GM18868 (cell line): ENCODE results near the gene SYCE3.

Experiments
- ATAC-seq: cut with Tn5 transposase; IDR thresholded peaks from one replicate; pipeline ENCODE4 v1.9.1; 2021; ENCODE audit warnings: mild to moderate bottlenecking, moderate library complexity; ENCODE audit not compliant: unreplicated experiment

SYCE3 gene

DNA sequence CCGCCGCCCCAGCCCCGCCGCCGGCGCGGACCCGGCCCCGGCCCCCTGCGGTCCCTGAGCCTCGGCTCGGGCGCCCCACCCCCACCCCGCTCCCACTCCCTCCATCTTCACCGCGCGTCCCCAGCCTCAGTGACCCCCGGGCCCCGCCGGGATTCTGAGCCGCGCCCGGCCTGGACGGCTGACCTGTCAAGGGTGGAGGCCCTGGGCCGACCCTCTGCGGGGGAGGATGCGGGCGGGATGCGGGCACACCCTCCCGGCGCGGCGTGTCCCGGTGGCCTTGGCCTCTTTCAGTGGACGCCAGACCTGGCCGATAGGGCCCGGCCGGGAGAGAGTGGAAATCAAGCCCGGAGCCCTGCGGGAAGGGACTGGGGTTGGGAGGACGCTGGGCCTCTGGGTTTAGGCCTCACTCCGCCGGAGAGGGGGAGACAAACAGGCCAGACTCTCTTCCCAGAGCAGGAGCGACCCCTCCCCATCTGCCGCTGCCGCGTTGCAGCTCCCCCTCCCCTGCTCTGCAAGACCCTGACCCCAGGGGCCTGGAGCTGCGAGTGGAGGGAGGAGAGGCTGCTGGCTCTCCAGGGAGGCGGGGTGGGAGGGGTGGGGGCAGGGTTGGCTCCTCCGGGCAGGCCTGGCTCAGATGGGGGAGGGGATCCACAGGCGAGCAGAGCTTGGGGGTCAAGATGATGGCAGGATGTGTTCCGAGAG is 38.4 kb upstream of the SYCE3 start:
- ATAC-seq, result no peak

DNA sequence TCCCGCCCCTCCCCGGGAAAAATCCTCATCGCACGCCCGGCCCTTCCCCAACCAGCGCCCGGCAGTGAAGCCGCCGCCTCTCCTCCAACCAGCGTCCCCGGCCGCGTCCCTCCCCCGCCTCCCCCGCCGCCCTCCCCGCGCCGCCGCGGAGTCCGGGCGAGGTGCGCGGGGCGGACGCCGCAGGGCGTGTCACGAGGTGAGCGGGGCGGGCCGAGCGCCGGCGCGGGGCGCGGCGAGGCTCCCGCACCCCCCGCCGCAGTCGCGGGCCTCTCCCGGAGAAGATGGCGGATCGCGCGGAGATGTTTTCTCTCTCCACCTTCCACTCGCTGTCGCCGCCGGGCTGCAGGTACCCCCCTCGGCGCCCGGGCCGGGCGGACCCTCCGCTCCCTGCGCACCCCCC is 37.8 kb upstream of the SYCE3 start, which contains the start of gene MAPK8IP2:
MAPK8IP2 (plus strand) TSS at position 256 of the 400 bp plus-strand sequence; CDS start at position 282, 26 bp downstream.
- ATAC-seq, result no peak

DNA sequence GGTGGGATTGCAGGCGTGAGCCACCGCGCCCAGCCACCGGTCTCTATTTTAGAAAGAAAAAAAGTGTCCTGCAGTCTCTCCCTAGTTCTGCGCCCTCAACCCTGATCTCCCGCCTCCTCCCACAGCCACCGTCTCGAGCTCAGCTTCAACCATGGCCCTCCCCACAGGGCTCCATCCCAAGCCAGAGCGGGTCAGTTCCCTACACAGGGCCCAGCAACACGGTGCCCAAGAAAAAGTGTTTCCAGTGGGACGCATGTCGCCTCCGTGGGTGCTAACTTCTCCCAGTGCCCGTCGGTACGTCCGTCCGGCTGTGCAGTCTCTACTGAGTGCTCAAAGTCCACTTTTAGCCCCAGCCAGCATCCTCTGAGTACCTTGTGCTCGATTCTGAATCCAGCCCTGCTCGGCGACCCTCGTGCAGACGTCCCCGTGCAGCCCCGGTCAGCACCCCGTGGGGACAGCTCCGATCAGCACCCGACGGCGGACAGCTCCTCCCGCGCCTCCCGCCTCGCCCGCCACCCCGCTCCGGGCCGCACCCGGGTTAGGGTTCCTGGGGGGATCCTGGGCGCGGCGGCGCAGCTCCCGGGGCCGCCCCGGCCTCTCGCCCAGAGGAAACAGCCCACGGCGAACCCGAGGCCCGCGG is 37.2 kb upstream of the SYCE3 start:
- no peak for ATAC-seq

DNA sequence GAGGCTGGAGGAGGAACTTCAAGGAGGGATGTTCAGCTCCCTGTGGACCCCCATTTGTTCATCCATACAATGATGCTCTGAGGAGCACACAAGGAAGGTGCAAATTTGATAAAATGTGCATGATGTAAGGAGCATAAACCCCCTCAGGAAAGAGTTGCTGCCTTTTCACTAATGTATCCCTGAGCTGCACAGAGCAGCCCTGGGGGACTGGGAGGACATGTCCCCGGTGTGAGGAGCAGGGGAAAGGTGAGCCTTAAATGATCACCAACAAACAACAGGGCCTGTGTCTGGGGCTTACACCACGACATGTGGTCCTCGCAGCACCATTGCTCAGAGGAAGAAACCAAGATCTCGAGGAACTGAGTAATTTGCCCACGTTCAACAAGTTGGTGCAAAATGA is 34.4 kb upstream of the SYCE3 start:
- no peak for ATAC-seq

DNA sequence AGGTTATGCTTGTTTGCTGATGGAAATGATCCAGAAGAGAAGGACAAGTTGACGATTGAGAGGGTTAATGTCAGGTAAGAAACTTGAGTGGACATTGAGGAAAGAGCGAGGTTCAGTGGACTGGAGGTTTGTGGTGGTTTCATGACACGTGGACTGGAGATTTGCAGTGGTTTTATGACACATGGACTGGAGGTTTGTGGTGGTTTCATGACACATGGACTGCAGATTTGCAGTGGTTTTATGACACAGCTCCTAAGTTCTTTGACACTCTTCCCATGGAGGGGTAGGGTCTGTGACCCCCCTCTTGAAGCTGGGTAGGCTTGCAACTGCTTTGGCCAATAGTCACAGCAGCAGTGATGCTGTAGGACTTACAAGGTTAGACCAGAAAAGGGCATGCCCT is 32.5 kb upstream of the SYCE3 start:
- no peak for ATAC-seq

DNA sequence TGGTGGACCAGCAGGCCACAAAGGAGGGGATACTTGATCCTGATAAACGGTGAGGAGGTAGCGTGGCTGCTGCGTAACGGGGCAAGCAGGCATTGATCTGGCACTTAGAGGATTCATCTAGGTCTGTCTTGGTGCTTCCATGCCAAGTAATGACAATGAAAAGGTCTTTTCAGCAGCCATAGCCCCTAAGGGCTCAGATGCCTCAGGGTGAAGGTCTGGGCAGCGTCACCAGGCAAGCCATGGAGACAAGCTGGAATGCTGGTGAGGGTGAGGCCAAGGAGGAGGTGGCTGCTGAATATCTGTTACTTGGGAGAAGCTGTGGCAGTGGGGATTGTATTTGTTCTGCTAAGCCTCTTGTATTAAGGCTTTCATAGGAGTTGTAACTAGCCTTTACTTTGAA is 24.7 kb upstream of the SYCE3 start:
- ATAC-seq, result no peak

DNA sequence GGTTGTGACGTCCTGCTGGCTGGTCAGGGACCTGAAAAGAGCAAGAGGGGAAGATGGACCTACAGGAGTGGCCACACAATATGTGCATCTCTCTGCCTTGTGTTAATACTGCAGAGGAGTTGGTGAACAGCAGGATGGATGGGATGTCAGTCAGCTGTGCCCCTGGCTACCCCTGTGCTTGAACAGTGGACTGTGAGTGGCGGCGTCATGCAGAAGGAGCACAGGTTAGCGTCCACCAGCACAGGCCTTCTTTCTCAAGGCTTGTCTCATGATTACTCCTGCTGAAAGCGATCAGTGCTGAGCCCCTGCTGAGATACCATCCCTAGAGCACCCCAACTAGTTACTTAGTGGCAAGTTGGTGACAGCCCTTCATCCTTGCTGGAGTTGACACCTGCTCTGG is 23.7 kb upstream of the SYCE3 start:
- ATAC-seq, result no peak

DNA sequence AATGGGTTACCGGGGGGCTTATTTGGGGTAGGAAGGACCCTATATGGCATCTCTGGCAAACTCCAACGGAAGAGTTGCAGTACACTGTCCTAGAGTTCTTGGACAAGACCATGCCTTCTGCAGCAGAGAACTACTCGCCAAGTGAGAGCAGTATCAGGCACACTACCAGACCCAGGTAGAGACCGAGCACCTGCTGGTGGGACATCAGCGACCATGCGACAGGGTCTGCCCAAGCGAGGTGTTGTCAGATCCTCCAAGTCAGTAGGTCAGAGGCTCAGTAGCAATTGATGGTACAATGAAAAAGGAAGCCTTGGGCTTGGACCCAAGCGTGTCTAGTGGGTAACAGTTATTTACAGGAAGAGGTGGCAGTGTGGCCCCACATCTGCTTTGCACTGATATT is 23.1 kb upstream of the SYCE3 start:
- ATAC-seq, result no peak

DNA sequence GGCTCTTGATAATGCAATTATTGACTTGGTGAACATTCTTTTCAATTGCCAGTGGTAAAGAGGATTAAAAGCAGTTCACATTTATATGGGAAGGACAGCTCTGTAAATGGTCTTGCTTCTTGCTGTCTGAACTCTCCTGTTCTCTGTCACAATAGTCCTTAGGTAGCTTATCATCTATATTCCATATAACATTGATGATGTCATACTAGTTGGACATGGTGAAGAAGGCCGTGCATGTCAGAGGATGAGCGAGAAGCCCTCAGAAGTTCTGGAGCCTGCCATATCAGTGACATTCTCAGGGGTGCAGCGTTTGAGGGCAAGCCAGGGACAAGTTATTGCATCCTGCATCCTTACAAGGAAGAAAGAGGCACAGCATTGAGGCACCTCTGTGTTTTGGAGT is 22.5 kb upstream of the SYCE3 start:
- ATAC-seq, result no peak

DNA sequence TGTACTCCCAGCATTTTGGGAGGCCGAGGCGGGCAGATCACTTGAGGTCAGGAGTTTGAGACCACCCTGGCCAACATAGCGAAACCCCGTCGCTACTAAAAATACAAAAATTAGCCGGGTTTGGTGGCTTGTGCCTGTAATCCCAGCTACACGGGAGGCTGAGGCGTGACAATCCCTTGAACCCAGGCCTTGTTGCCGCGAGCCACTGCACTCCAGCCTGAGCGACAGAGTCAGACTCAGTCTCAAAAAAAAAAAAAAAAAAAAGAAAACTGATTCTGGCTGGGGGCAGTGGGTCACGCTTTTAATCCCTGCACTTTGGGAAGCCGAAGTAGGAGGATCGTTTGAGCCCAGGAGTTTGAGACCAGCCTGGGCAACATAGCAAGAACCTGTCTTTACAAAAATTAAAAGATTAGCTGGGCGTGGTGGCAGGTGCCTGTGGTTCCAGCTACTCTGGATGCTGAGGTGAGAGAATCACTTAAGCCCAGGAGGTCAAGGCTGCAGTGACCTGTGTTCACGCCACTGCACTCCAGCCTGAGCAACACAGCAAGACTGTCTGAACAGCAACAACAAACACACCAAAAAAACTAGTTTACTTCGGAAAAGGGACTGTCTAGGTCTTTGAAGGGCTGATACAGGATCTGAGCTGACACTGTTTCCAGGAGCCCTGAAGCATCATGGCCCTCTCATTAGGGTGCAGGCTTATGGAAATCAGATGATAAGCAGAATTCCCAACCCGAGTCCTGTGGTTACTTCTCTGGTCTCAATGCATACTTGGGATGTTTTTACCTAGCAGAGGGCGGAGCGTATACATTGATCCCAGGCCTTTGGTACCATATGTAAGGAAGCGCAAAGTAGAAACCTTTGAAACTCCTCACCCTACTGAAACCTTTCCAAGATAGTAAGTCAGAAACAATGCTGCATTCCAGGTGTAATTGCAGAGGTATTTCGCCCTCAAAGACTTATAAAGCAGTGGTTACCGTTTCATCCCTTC is 21.7 kb upstream of the SYCE3 start:
- no peak for ATAC-seq

DNA sequence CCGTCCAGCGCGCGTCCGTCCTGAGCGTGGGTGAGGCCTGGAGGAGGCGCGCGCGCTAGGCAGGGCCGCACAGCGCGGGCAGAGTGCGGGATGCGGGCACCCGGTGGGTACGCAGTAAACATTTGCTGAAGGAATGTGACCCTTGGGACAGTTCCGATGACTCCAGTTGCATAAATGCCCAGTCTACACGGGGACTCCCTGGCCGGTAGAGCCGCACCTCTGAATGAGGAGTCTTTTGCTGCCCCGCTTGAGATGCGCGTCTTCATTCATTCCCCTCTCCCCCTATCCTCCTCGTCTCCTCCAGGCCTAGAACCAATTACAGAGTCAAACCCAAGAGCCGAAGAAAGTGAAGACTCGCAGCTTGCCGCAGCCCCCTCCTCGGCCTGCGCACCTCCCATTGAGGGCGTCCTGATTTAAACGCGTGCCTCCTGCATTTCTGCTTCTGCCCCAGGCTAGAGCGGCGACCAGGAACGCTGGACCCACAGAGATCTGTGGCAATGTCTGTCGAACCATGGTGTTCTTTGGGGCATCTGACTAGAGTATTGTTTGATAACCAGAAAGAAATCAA is 20.7 kb upstream of the SYCE3 start:
- peak; percentile 25 for ATAC-seq

DNA sequence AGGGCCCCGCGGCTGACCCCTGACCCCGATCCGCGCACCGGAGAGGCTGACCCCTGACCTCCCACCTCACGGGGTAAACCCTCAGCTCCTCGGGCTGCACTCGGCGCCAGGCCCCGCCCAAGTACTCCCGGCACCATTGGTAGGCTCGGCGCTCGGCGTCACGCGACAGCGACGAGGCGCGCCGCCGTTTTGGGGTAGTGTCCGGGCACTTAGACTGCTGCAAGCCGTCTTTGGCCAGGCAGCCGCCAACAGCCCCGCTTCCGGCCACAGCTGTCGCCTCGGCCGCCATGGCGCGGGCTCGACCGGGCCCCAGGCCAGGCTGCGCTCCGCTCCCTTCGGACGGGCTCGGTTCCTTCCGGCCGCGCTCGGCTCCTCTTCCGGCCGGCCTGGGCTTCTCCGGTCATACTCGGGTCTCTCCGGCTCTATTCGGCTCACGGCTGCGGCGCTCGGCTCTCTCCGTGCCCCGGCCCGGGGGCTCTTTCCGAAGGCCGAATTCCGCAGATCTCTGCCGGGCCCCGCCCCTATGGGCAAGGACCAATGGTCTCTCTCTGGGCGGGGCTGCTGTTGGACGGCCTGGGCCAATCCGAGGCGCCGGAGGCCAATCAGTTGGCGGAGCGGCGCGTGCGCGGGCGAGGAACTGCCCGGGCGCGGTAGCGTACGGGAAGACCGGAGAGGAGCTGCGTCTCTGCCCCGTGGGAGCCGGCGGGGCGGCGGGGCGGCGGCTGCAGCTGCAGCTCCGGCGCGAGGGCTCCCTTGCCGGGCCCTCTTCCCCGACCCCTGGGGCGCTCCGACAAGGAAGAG is 20.0 kb upstream of the SYCE3 start, which contains the start of gene CHKB:
CHKB (minus strand) TSS at position 357 of the 801 bp plus-strand sequence; CDS start at position 289, 68 bp downstream.
- peak; percentile 90 for ATAC-seq

DNA sequence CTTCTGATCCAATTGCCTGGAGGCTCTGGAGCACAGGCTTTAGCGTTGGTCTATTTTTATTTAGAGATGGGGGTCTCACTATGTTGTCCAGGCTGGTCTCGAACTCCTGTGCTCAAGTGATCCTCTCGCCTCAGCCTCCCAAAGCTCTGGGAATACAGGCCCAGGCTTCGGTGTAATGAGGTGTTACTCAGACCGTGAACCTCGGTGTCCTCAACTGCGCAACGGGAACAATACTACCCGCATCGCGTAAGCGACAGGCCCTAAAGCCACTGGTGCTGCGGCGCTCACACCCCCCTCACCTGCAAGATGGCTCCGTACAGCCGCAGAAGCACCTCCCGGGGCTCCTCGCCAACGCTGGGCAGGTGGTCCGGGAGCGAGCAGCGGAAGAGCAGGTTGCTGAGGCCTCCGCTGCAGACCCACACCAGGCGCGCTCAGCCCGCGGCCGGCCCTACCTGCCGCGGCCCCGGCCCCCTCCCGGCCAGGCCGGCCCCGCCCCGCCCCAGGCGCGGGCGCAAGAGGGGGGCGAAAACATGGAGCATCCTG is 19.3 kb upstream of the SYCE3 start:
- ATAC-seq, result peak; percentile 7

DNA sequence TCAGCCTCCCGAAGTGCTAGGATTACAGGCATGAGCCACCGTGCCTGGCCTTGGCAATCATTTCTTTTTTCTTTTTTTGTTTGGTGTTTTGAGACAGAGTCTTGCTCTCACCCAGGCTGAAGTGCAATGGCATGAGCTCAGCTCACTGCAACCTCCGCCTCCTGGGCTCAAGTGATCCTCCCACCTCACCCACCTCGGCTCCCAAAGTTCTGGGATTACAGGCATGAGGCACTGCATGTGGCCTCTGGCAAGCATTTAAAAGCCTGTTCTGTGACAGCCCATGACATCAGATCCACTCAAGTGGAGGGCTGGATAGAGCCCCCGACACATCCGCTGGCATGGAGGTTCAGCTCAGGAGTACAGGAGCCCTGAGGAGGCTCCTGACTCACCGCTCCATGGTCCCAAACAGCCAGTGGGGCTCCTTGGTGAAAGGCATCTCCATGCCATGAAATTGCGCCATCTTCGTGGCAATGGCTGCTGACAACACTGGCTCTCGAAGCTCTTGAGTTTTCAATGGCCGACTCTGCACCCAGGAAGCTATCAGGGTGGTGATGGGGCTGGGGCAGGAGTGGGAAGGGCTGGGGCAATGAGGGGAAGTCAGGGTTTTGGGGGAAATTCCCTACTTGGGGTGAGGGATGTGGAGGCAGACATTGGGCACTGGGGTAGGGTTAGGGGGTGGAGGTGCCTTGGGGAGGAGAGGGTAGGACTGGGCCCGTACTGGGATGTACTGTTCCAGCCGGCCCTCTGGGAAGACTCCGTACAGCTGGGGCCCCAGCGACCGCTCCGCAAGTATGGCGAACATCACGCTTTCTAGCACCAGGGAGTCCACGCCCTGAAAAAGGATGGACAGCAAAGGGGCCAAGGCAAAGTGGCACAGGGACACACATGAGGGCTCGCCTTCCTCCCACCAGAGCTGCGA is 18.6 kb upstream of the SYCE3 start:
- ATAC-seq, result no peak

DNA sequence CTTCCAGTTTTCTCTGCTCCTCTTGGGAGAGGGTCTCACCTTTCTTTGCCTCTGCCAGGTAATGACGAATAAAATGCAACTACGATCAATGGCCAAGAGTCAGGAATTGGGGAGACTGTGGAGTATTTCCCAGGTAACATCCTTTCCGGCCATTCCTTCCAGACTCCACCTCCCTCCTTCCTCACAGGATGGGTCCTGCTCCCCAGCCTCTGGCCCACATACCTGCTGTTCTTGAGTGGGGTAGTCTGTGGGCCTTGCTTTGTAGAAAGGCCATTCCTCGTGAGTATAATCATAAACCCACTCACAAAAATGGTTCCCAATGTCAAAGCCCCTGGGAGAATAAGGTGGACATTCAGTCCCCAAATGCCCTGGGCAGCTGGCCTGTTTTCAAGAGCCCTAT is 17.0 kb upstream of the SYCE3 start:
- ATAC-seq, result no peak

DNA sequence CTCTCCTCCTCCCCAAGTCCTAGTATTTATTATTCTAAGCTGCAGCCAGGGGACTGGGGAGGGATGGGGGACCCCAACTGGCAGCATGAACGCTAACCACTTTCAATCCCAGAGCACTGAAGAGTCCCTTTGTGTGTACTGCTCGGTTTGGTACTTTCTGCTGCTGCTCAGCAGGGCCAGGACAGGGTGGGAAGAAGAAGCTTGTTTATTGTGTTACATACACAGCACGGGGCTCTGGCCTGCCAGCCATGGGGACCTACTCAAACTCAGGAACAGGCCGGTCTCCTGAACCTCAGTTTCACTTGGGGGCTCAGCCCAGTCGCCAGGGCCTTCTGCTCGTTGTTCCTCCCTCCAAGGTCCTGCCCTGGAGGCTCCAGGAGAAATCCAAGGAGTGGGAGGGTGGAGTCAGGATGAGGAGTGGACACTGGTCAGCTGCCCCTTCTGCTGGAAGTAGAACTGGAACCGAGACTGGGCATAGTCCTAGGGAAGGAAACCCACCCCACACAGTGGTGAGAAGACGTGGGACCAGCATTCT is 16.1 kb upstream of the SYCE3 start:
- no peak for ATAC-seq

DNA sequence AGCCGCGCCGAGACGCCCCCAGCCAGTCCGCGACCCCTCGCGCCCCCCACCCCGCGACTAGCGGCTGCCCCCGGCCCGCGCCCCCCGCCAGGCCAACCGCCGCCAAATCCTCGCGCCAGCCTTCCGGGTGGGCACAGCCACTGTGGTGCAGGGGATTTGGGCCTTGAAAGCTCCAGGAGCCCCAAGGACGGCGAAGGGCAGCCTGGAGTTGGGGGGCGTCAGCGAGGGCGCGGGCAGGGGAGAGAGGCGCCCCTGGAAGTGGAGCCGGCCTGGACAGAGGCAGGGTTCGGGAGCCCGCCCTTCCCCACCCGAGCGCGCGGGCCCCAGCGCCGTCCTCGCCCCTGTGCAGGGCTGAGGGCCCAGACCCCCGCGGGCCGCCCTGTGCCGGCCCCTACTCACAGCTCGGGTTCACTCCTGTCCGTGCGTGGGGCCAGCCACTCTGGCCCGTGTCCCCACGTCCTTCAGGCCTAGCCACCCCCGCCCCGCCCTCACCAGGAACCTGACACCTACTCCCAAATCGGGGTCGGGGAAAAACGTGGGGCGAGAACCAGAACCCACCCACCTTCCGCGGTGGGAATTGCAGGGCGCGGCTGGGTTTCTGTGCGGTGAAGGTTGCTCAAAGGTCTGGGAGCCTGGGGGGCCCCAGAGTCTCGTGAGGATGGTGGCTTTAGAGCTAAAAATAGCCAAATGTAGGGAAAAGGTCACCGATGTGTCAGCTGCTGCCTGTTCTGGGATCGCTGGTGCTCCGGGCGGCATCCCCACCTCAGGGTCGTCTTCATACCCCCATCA is 15.5 kb upstream of the SYCE3 start, which contains the start of gene CPT1B:
CPT1B (minus strand) TSS at position 441 of the 789 bp plus-strand sequence. CDS start 512 bp downstream, outside the sequence.
- no peak for ATAC-seq

DNA sequence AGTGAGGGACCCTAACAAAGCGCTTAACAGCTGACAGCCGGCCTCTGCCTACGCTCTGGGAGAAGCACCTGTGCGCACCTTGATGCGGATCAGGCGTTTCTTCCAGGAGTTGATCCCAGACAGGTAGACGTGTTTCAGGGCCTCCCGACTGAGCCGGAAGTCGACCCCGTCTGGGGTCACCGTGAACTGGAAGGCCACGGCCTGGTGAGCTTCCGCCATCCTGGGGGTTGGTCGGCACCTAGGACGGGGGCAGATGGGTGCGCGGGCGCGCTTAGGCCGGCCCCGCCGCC is 14.9 kb upstream of the SYCE3 start:
- ATAC-seq, result no peak
